ENCODE results near the gene APRT.

GRCh38 chr16:88787579-88788314 lies 24.0 kb downstream of the APRT start:
- TF ChIP-seq GATA3 (IDR thresholded peaks at IDR 0.05; ENCODE audit: low read depth, low read length) (no peak), GATA2 (IDR thresholded peaks at IDR 0.05; ENCODE audit: low read depth, low read length) (no peak)

All from SH-SY5Y (cell line).